Ishikawa (cell line): ENCODE data around the gene GRIK5.

ENCODE experiments used
- EGR1 ChIP-seq: IDR thresholded peaks from 2 replicates; pipeline ENCODE4 v1.6.1; 2012
- EP300 ChIP-seq: IDR thresholded peaks from 2 replicates; pipeline ENCODE4 v1.6.1; 2012; ENCODE audit warnings: borderline replicate concordance
- FOXM1 ChIP-seq: IDR thresholded peaks from 2 replicates; pipeline ENCODE4 v1.6.1; 2012; ENCODE audit warnings: low read depth, borderline replicate concordance
- REST ChIP-seq: IDR thresholded peaks from 2 replicates; pipeline ENCODE4 v1.6.1; 2012; ENCODE audit warnings: low read depth, mild to moderate bottlenecking
- TF ChIP-seq, protein P1 (sequence below): IDR thresholded peaks from 2 replicates; pipeline ENCODE4 v1.6.1; 2012

- TF ChIP-seq, protein P1, sequence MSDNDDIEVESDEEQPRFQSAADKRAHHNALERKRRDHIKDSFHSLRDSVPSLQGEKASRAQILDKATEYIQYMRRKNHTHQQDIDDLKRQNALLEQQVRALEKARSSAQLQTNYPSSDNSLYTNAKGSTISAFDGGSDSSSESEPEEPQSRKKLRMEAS = no peak
- no peak for TF ChIP-seq EP300
- TF ChIP-seq REST = no peak
- TF ChIP-seq FOXM1 = no peak
- no peak for TF ChIP-seq EGR1
Measured at GRCh38 chr19:41968751-41969595, 101.0 kb downstream of the GRIK5 start.
